GM12865 (cell line): ENCODE results near the gene GLMN.

Source experiments
- DNase-seq: peaks from one replicate; pipeline ENCODE4 v3.0.0; 2010; ENCODE audit warnings: low read depth
- H3K4me3 ChIP-seq: 2 replicates; pipeline ENCODE4 v1.5.1; 2011; ENCODE audit warnings: mild to moderate bottlenecking, low read depth, low read length, control low read depth
- CTCF ChIP-seq: IDR thresholded peaks from 2 replicates; pipeline ENCODE4 v1.5.1; 2011; ENCODE audit warnings: low read length, control low read depth, low read depth, inconsistent platforms; ENCODE audit not compliant: insufficient read depth; ENCODE audit errors: missing control alignments

Gene GLMN

GRCh38 chr1:92219028-92219427 is 79.8 kb downstream of the GLMN start:
- TF ChIP-seq CTCF: no peak
- no peak for DNase-seq
- H3K4me3 ChIP-seq: no peak overlapping the region

GRCh38 chr1:92218559-92218958 is 80.2 kb downstream of the GLMN start:
- H3K4me3 ChIP-seq: no peak overlapping the region
- DNase-seq: no peak
- no peak for TF ChIP-seq CTCF

- no peak for TF ChIP-seq CTCF
- H3K4me3 ChIP-seq: no peak within 1 kb of the TSS
- DNase-seq: no peak
Measured at GRCh38 chr1:92217721-92218120, 81.1 kb downstream of the GLMN start, which contains the start of gene C1orf146. C1orf146 (plus strand) TSS chr1:92217915; CDS start chr1:92231421, 13,506 bp downstream.

GRCh38 chr1:92211166-92211565 is 87.6 kb downstream of the GLMN start:
- TF ChIP-seq CTCF: no peak
- DNase-seq: no peak
- no peak overlapping the region for H3K4me3 ChIP-seq

GRCh38 chr1:92210701-92211100 is 88.1 kb downstream of the GLMN start:
- TF ChIP-seq CTCF: no peak
- H3K4me3 ChIP-seq: no peak overlapping the region
- DNase-seq: no peak

GRCh38 chr1:92203105-92203504 is 95.7 kb downstream of the GLMN start:
- no peak for TF ChIP-seq CTCF
- no peak overlapping the region for H3K4me3 ChIP-seq
- no peak for DNase-seq

- H3K4me3 ChIP-seq: no peak overlapping the region
- TF ChIP-seq CTCF: no peak
- DNase-seq: no peak
Measured at GRCh38 chr1:92201973-92202372, 96.8 kb downstream of the GLMN start.
